Caco-2 (cell line): ENCODE data around the gene NELL2. TPM values are rescaled to one million over a fixed set of nuclear protein-coding genes. Genes with fewer than 3 reads are reported as not detected.

Experiments
- BruUV-seq: library from RNA; stranded (reverse); fragments of 400-500 nt; replicated peaks from 2 replicates; lab custom pipeline; 2021; lab: Mats Ljungman, UMichigan
- CTCF ChIA-PET: fragments of 300-600 bp; sonication (Branson Sonifier 250); formaldehyde crosslinking; loops from one replicate; lab custom pipeline; 2022; ENCODE audit warnings: antibody characterized with exemption; lab: Charles Lee
- POLR2A ChIA-PET: fragments of 300-600 bp; sonication (Branson Sonifier 250); formaldehyde crosslinking; loops from one replicate; lab custom pipeline; 2022; ENCODE audit warnings: antibody characterized with exemption; lab: Charles Lee
- DNase-seq, 2 experiments: peaks; one replicate each; pipeline versions ENCODE4 v3.0.0 to v3.0.0-alpha.2; 2020 to 2022
- H3K27me3 ChIP-seq: replicated peaks from 2 replicates; pipeline ENCODE4 v1.6.0; 2011; ENCODE audit warnings: low read length; ENCODE audit not compliant: control insufficient read depth, insufficient read depth
- H3K36me3 ChIP-seq: 2 replicates; pipeline ENCODE4 v1.5.1; 2011; ENCODE audit warnings: low read length; ENCODE audit not compliant: control insufficient read depth, insufficient read depth
- H3K4me1 ChIP-seq: fragments of 250-450 bp; sonication (Bioruptor Pico); 2 replicates; pipeline ENCODE4 v1.5.1; 2020; ENCODE audit warnings: mild to moderate bottlenecking
- H3K4me3 ChIP-seq: 2 replicates; pipeline ENCODE4 v1.5.1; 2011; ENCODE audit warnings: low read depth, mild to moderate bottlenecking, control low read depth, low read length
- H3K9me3 ChIP-seq: fragments of 250-450 bp; sonication (Bioruptor Pico); 2 replicates; pipeline ENCODE4 v1.5.1; 2020; ENCODE audit warnings: mild to moderate bottlenecking, moderate library complexity
- H3K27ac Mint-ChIP-seq: one replicate; pipeline ENCODE4 v1.8.0; 2022; ENCODE audit warnings: mixed read lengths; ENCODE audit not compliant: unreplicated experiment
- H3K27me3 Mint-ChIP-seq: one replicate; pipeline ENCODE4 v1.8.0; 2022; ENCODE audit warnings: mixed read lengths; ENCODE audit not compliant: insufficient read depth, unreplicated experiment
- H3K36me3 Mint-ChIP-seq: one replicate; pipeline ENCODE4 v1.8.0; 2022; ENCODE audit warnings: mild to moderate bottlenecking, mixed read lengths; ENCODE audit not compliant: insufficient read depth, unreplicated experiment
- H3K4me1 Mint-ChIP-seq: one replicate; pipeline ENCODE4 v1.8.0; 2022; ENCODE audit warnings: low read depth, mixed read lengths; ENCODE audit not compliant: unreplicated experiment
- H3K4me3 Mint-ChIP-seq: one replicate; pipeline ENCODE4 v1.8.0; 2022; ENCODE audit warnings: mild to moderate bottlenecking, moderate library complexity, mixed read lengths; ENCODE audit not compliant: unreplicated experiment
- H3K9me3 Mint-ChIP-seq: one replicate; pipeline ENCODE4 v1.8.0; 2022; ENCODE audit warnings: mixed read lengths; ENCODE audit not compliant: unreplicated experiment
- intact Hi-C: fragments of 100-400 bp; cut with micrococcal nuclease; formaldehyde crosslinking; loops from one replicate; pipeline ENCODE4 v1.10.0; 2022; ENCODE audit not compliant: unreplicated experiment
- total RNA-seq: library from RNA; stranded (reverse); gene quantifications from 2 replicates; pipeline ENCODE4 v1.2.3, GENCODE V29; 2022
- TF ChIP-seq, protein P1 (sequence below), 2 experiments: fragments of 200-600 bp in 1 of 2; IDR thresholded peaks; 1 replicate in 1 of 2; 2 replicates in 1 of 2; pipeline versions ENCODE4 v1.5.1 to v1.8.0; 2011 to 2022; ENCODE audit warnings: antibody characterized with exemption in 1 of 2, control low read depth in 1 of 2, inconsistent platforms in 1 of 2, low read depth in 1 of 2, low read length in 1 of 2, mild to moderate bottlenecking in 1 of 2, moderate library complexity in 1 of 2; ENCODE audit not compliant: insufficient read depth in 1 of 2, severe bottlenecking in 1 of 2, unreplicated experiment in 1 of 2

Gene NELL2
- total RNA-seq, 1 experiment from 2014 or later: 0.70 TPM

DNA sequence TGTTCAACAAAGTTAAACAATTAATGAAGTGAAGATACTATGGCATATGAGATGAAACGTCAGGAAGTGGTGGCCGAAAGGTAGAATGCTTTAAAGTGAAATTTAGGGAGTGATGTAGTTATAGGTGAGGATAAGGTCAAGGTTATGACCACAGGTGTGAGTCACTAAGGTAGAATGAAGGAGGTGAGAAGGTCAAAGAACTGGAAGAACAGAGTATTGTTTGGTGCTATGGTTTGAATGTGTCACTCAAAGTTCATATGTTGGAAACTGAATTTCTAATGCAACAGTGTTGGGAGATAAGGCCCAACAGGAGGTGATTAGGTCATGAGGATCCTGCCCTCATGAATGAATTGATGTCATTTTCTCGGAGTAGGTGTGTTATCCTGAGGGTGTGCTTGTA lies 293.6 kb downstream of the NELL2 start:
- Mint-ChIP-seq H3K9me3 (no peaks in the 10 kb centered on the region), H3K36me3 (no peaks in the 10 kb centered on the region), H3K4me3 (no peak overlapping the region), H3K4me1 (peaks cover 7% of the 10 kb centered on the region), H3K27me3 (no peaks in the 10 kb centered on the region), H3K27ac (no peak overlapping the region)
- Histone ChIP-seq H3K4me3 (no peak overlapping the region), H3K27me3 (no peaks in the 10 kb centered on the region), H3K9me3 (no peaks in the 10 kb centered on the region), H3K36me3 (no peaks in the 10 kb centered on the region), H3K4me1 (peaks cover 8% of the 10 kb centered on the region; the same call in 1 of the 2 replicates)
- no TSS peak for BruUV-seq
- no peak for DNase-seq
- CTCF ChIA-PET: no interaction called here
- TF ChIP-seq, protein P1, sequence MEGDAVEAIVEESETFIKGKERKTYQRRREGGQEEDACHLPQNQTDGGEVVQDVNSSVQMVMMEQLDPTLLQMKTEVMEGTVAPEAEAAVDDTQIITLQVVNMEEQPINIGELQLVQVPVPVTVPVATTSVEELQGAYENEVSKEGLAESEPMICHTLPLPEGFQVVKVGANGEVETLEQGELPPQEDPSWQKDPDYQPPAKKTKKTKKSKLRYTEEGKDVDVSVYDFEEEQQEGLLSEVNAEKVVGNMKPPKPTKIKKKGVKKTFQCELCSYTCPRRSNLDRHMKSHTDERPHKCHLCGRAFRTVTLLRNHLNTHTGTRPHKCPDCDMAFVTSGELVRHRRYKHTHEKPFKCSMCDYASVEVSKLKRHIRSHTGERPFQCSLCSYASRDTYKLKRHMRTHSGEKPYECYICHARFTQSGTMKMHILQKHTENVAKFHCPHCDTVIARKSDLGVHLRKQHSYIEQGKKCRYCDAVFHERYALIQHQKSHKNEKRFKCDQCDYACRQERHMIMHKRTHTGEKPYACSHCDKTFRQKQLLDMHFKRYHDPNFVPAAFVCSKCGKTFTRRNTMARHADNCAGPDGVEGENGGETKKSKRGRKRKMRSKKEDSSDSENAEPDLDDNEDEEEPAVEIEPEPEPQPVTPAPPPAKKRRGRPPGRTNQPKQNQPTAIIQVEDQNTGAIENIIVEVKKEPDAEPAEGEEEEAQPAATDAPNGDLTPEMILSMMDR (IDR thresholded peaks at IDR 0.05; ENCODE audit: insufficient read depth in 1 of 2, low read depth in 1 of 2, low read length in 1 of 2, severe bottlenecking in 1 of 2, unreplicated experiment in 1 of 2): no peak
- POLR2A ChIA-PET: no interaction called here
- intact Hi-C loops: no loop called here

DNA sequence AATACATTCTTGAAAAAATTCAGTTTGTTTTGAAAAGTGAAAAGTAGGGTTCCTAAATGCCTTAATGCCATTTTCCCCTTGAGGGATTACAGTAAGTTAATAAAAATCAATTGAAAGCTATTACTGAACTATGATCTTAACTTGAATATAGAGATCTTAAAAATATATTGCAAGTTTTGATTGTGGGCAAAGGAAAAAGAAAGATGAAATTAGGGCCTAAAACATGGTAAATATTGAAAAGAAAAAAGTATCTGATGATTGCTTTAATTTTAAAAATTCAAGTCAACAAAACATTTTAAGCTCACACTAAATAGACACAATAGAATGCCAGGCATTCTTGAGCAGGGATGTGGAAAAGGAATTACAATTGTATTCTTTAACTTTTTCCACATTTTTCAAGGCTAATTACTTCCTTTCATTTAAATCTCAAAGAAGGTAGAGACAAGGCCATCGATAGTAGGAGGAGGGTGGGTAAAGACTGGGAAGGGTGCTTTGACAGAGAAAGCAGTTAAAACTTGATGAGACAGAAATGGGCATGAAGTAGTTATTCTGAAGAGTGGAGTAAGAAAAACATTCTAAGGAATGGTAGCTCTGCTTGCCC lies 294.4 kb downstream of the NELL2 start:
- Histone ChIP-seq H3K36me3 (no peaks in the 10 kb centered on the region), H3K9me3 (no peaks in the 10 kb centered on the region), H3K4me1 (peaks cover 8% of the 10 kb centered on the region; the same call in 1 of the 2 replicates), H3K4me3 (no peak overlapping the region), H3K27me3 (no peaks in the 10 kb centered on the region)
- BruUV-seq: no TSS peak
- H3K27ac Mint-ChIP-seq: no peak overlapping the region
- no peaks in the 10 kb centered on the region for H3K9me3 Mint-ChIP-seq
- DNase-seq: no peak
- H3K36me3 Mint-ChIP-seq: no peaks in the 10 kb centered on the region
- TF ChIP-seq, protein P1 (IDR thresholded peaks at IDR 0.05; ENCODE audit: insufficient read depth in 1 of 2, low read depth in 1 of 2, low read length in 1 of 2, severe bottlenecking in 1 of 2, unreplicated experiment in 1 of 2): no peak
- no peak overlapping the region for H3K4me3 Mint-ChIP-seq
- POLR2A ChIA-PET: interaction anchor here (0.7 kb wide), 1 partner anchor 1411 kb away, joined by 3 read pairs; no protein-coding TSS in a partner anchor
- peaks cover 7% of the 10 kb centered on the region for H3K4me1 Mint-ChIP-seq
- intact Hi-C loops: no loop called here
- no peaks in the 10 kb centered on the region for H3K27me3 Mint-ChIP-seq
- CTCF ChIA-PET: no interaction called here

DNA sequence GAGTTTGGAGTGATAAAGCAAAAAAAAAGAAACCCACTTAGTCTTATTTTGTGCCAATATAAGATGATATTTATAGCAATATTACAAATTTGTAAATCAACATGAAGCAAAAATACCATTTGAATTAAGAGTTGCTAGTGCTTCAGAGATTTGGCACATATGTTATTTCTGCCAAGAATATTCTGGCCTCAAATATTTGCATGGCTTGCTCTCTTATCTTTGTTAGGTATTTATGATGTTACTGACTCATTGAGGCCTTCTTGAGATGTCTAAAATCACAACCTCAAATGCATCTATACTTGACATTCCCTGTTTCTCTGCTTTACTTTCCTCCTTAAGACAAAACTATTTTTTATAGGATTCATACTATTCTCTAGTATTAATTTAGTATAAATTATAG lies 301.5 kb downstream of the NELL2 start:
- Histone ChIP-seq H3K36me3 (no peaks in the 10 kb centered on the region), H3K4me3 (no peak overlapping the region), H3K27me3 (no peaks in the 10 kb centered on the region), H3K4me1 (peaks cover 20% of the 10 kb centered on the region), H3K9me3 (no peaks in the 10 kb centered on the region)
- Mint-ChIP-seq H3K4me3 (peak overlapping the region; percentile 12), H3K9me3 (peaks cover 6% of the 10 kb centered on the region), H3K36me3 (no peaks in the 10 kb centered on the region), H3K27ac (peak overlapping the region; percentile 34), H3K4me1 (peaks cover 18% of the 10 kb centered on the region), H3K27me3 (no peaks in the 10 kb centered on the region)
- ChIA-PET POLR2A (no interaction called here), CTCF (no interaction called here)
- BruUV-seq: no TSS peak
- TF ChIP-seq, protein P1 (IDR thresholded peaks at IDR 0.05; ENCODE audit: insufficient read depth in 1 of 2, low read depth in 1 of 2, low read length in 1 of 2, severe bottlenecking in 1 of 2, unreplicated experiment in 1 of 2): no peak
- intact Hi-C loops: loop anchor here (2.0 kb wide), 1 partner anchor 48 kb away; no protein-coding TSS in a partner anchor
- DNase-seq: peak in 1 of 2 experiments; percentile 12
